Measurements from ENCODE around the gene ARHGEF25. TPM values are rescaled to one million over a fixed set of nuclear protein-coding genes. Genes with fewer than 3 reads are reported as not detected.

The ARHGEF25 gene
- total and polyA plus RNA-seq, 2 donors (not counting 1 experiment from before 2014, with no cell fraction given): 0.12 TPM; not detected in 1

DNA sequence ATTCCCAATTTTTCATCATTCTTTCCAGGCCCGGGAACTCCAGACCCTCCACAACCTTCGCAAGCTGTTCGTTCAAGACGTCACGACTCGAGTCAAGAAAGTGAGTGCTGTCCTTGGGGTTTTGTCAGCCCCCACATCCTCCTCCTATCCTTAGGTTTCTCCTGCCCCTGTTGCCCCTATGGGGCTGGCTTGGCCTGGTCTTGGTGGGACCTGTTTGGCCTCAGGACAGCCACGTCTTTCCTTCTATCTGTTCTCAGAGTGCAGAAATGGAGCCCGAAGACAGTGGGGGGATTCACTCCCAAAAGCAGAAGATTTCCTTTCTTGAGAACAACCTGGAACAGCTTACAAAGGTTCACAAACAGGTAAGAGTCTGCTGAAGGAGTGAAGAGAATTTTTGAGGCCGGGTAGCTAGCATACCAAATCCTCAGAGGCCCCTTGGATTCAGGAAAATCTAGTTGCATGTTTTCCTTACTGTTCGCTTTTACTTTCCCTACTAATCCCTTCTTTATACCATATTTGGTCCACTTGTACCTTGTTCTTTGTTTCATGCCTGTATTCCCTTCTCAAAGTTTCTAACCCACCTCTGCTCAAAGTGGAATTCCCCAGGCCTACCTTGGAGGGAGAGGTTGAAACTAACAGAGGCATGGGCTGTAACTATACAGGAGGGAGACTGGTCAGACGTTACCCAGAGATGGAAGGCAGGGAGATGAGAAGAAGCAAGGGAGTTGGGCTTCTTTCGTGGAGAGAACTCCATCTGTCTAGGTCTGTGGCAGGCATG lies 33.1 kb upstream of the ARHGEF25 start:
- POLR2A ChIA-PET: no interaction called here
- Histone ChIP-seq H2AFZ (ENCODE audit: insufficient read depth, low read depth, low read length, poor library complexity, severe bottlenecking) (no peak overlapping the region), H3K4me2 (replicated peaks; ENCODE audit: low read depth, low read length, poor library complexity, severe bottlenecking) (no peak overlapping the region), H3K4me3 (ENCODE audit: control extremely low read depth in 1 of 5, extremely low read depth in 1 of 5, insufficient read depth in 1 of 5, low read depth in 2 of 5, low read length in 4 of 5) (no peak overlapping the region), H3K27me3 (replicated peaks in 1 of 4; ENCODE audit: control extremely low read depth in 1 of 4, control insufficient read depth in 3 of 4, insufficient read depth in 4 of 4, low read length in 3 of 4) (peaks cover 0 to 24% (median 5%) of the 10 kb centered on the region in 4 experiments), H3K36me3 (replicated peaks in 1 of 2; ENCODE audit: control extremely low read depth in 1 of 2, control insufficient read depth in 1 of 2, extremely low read depth in 1 of 2, insufficient read depth in 2 of 2, low read length in 1 of 2) (no peaks in the 10 kb centered on the region), H3K4me1 (ENCODE audit: control insufficient read depth in 2 of 2, insufficient read depth in 2 of 2, low read length in 2 of 2) (peaks cover 0 to 2% of the 10 kb centered on the region in 2 donors), H4K20me1 (ENCODE audit: control insufficient read depth, insufficient read depth, low read length, poor library complexity, severe bottlenecking) (no peaks in the 10 kb centered on the region), H3K9me3 (ENCODE audit: control extremely low read depth in 1 of 3, control insufficient read depth in 2 of 3, insufficient read depth in 1 of 3, low read length in 2 of 3) (no peaks in the 10 kb centered on the region), H3K27ac (ENCODE audit: low read length in 2 of 2) (no peak overlapping the region), H3K79me2 (ENCODE audit: control insufficient read depth, insufficient read depth, low read length) (no peaks in the 10 kb centered on the region), H3K9ac (ENCODE audit: low read length) (no peak overlapping the region)
- Mint-ChIP-seq H3K4me1 (no peaks in the 10 kb centered on the region), H3K27me3 (peaks cover 6% of the 10 kb centered on the region), H3K4me3 (no peak overlapping the region), H3K9me3 (ENCODE audit: insufficient read depth) (no peaks in the 10 kb centered on the region), H3K27ac (no peak overlapping the region)
- no peak for DNase-seq
- no peak for ATAC-seq (ENCODE audit: low read depth)
- TF ChIP-seq, protein P1, sequence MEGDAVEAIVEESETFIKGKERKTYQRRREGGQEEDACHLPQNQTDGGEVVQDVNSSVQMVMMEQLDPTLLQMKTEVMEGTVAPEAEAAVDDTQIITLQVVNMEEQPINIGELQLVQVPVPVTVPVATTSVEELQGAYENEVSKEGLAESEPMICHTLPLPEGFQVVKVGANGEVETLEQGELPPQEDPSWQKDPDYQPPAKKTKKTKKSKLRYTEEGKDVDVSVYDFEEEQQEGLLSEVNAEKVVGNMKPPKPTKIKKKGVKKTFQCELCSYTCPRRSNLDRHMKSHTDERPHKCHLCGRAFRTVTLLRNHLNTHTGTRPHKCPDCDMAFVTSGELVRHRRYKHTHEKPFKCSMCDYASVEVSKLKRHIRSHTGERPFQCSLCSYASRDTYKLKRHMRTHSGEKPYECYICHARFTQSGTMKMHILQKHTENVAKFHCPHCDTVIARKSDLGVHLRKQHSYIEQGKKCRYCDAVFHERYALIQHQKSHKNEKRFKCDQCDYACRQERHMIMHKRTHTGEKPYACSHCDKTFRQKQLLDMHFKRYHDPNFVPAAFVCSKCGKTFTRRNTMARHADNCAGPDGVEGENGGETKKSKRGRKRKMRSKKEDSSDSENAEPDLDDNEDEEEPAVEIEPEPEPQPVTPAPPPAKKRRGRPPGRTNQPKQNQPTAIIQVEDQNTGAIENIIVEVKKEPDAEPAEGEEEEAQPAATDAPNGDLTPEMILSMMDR (IDR thresholded peaks at IDR 0.05): no peak
- no peak for TF ChIP-seq EZH2 (IDR thresholded peaks at IDR 0.05; ENCODE audit: borderline replicate concordance, insufficient read depth, low read depth, low read length, poor library complexity, severe bottlenecking)
- CTCF ChIA-PET: no interaction called here
- intact Hi-C loops (cut with micrococcal nuclease): no loop called here
- WGBS (ENCODE audit: insufficient coverage): 90% methylated on average over 9 of the region's 12 CpGs

DNA sequence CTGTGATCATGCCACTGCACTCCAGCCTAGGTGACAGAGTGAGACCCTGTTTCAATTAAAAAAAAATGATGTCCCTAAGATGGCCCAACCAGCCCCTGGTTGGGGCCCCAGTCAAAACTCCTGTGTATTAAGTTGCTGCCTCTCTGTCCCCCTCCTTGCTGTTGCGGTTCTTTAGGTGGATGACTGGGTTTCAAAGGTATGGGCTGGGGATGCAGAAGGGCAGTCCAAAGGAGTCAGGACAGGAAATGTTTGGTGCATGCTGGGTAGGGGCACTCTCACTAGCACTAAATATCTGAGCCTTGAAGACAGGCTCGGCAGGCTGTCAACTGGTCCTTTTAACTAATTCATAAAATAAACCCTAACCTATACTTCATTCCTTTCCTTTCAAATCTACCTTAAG lies 32.2 kb upstream of the ARHGEF25 start:
- DNase-seq: no peak
- H3K27me3 Mint-ChIP-seq: peaks cover 9% of the 10 kb centered on the region
- H3K36me3 ChIP-seq (replicated peaks in 1 of 2; ENCODE audit: control extremely low read depth in 1 of 2, control insufficient read depth in 1 of 2, extremely low read depth in 1 of 2, insufficient read depth in 2 of 2, low read length in 1 of 2): no peaks in the 10 kb centered on the region
- WGBS (ENCODE audit: insufficient coverage): 100% methylated on average over 2 of the region's 2 CpGs
- ATAC-seq (ENCODE audit: low read depth): no peak
- no peaks in the 10 kb centered on the region for H3K9me3 Mint-ChIP-seq (ENCODE audit: insufficient read depth)
- no peak overlapping the region for H3K4me3 ChIP-seq (ENCODE audit: control extremely low read depth in 1 of 5, extremely low read depth in 1 of 5, insufficient read depth in 1 of 5, low read depth in 2 of 5, low read length in 4 of 5)
- H2AFZ ChIP-seq (ENCODE audit: insufficient read depth, low read depth, low read length, poor library complexity, severe bottlenecking): no peak overlapping the region
- POLR2A ChIA-PET: no interaction called here
- CTCF ChIA-PET: interaction anchor here (1.2 kb wide), 1 partner anchor 24 kb away, joined by 3 read pairs; no protein-coding TSS in a partner anchor
- H3K4me1 ChIP-seq (ENCODE audit: control insufficient read depth in 2 of 2, insufficient read depth in 2 of 2, low read length in 2 of 2): peaks cover 0 to 3% of the 10 kb centered on the region in 2 donors
- peaks cover 0 to 31% (median 5%) of the 10 kb centered on the region in 4 experiments for H3K27me3 ChIP-seq (replicated peaks in 1 of 4; ENCODE audit: control extremely low read depth in 1 of 4, control insufficient read depth in 3 of 4, insufficient read depth in 4 of 4, low read length in 3 of 4)
- H3K4me2 ChIP-seq (replicated peaks; ENCODE audit: low read depth, low read length, poor library complexity, severe bottlenecking): no peak overlapping the region
- no peak overlapping the region for H3K27ac ChIP-seq (ENCODE audit: low read length in 2 of 2)
- H3K4me3 Mint-ChIP-seq: no peak overlapping the region
- H3K4me1 Mint-ChIP-seq: peaks cover 2% of the 10 kb centered on the region
- intact Hi-C loops (cut with micrococcal nuclease): no loop called here
- H3K27ac Mint-ChIP-seq: no peak overlapping the region
- H3K9me3 ChIP-seq (ENCODE audit: control extremely low read depth in 1 of 3, control insufficient read depth in 2 of 3, insufficient read depth in 1 of 3, low read length in 2 of 3): no peaks in the 10 kb centered on the region
- no peak overlapping the region for H3K9ac ChIP-seq (ENCODE audit: low read length)
- no peak for TF ChIP-seq EZH2 (IDR thresholded peaks at IDR 0.05; ENCODE audit: borderline replicate concordance, insufficient read depth, low read depth, low read length, poor library complexity, severe bottlenecking)
- TF ChIP-seq, protein P1 (IDR thresholded peaks at IDR 0.05): no peak
- no peaks in the 10 kb centered on the region for H4K20me1 ChIP-seq (ENCODE audit: control insufficient read depth, insufficient read depth, low read length, poor library complexity, severe bottlenecking)
- H3K79me2 ChIP-seq (ENCODE audit: control insufficient read depth, insufficient read depth, low read length): no peaks in the 10 kb centered on the region

Data from B cell (primary cell).